Activated CD4-positive, alpha-beta T cell treated with anti-CD3 and anti-CD28 coated beads, Interleukin-2, amount 50 U/mL, for 24 hours (primary cell): Measurements from ENCODE around the gene PHLPP2.
"Not testable (repeated sequence)": the region's sequence is repeated elsewhere in the genome, so short reads cannot be mapped to it uniquely, and the experiment has no call there.

Experiments used
- DNase-seq, 2 donors: peaks; one replicate each; pipeline ENCODE4 v3.0.0-alpha.2; 2020; ENCODE audit warnings: low read depth in 1 of 2, low spot score in 1 of 2

Gene PHLPP2

GRCh38 chr16:71721066-71721740 lies 3.3 kb downstream of the PHLPP2 start:
- DNase-seq: no peak

DNA sequence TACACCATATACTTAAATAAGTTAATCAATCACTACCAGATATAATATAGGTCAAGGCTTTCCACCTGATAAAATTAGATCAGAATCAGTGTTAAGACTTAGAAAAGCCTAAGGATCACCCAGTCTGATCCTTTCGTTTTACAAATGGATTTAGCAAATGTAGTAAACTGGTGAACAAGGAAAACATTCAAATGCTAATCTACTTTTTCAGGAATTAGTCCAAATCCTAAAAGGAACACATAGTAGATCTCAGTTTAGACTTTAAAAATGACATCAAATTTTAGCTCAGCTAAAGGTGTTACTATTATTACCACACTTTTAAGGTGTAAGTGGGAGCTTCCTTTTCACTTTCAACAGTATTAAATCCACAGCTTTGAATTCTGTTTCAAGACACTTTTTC lies 12.0 kb downstream of the PHLPP2 start:
- no peak for DNase-seq

DNA sequence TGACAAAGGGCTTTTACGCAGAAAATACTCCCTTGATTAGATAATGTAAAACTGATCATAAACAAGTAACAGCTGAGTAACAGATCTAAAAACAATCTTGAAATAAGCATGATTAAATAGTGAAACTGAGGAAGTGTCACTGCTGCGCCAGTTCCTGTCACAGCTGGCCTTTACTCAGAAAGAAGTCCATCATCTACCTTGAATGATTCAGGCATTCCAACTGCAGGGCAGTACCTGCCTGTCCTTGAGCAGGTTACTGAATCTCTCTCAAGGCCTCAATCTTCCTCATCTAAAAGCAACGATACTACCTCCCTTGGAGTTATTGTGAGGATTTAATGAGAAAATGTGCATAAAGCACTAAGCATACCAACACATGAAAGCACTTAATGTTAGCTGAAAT lies 12.7 kb downstream of the PHLPP2 start:
- no peak for DNase-seq

GRCh38 chr16:71709229-71709781 lies 15.2 kb downstream of the PHLPP2 start:
- no peak for DNase-seq

GRCh38 chr16:71708696-71709095 lies 15.8 kb downstream of the PHLPP2 start:
- DNase-seq: no peak

DNA sequence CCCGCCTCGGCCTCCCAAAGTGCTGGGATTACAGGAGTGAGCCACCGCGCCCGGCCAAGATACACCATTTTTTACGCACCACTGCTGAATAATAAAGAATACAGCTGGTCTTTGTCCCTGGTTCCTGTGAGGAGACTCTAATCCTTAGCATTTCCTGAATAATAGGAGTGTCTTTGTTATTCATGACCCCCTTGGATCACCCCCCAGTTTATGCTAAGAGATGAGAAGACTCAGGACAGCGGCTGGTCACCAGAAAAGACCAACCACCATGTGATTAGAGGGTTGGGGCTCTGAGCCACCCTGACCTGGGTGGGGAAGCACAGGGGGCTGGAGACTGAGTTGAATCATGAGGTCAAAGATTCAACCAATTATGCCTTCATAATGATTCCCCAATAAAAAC lies 17.3 kb downstream of the PHLPP2 start:
- no peak for DNase-seq

DNA sequence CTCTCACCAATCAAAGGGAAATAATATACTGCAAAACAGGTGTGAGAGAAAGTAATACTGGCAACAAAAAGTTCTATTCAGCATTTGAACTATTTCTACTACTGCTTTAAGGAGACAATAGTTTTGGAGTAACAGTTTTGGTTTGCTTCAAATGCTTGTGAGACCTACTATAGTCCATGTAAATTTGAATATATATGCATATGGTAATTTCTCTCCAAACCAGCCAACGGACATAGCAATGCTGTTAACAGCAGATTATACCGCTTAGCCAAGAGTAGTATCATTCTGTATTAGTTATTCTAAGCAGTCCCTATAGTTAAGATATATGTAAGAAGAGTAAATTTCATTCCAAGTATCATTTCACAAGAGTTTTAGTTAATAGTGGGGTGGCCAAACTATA lies 18.5 kb downstream of the PHLPP2 start:
- DNase-seq: no peak

GRCh38 chr16:71703333-71703732 lies 21.2 kb downstream of the PHLPP2 start:
- DNase-seq: no peak

- no peak for DNase-seq
Observed at GRCh38 chr16:71700831-71701230, 23.7 kb downstream of the PHLPP2 start.

DNA sequence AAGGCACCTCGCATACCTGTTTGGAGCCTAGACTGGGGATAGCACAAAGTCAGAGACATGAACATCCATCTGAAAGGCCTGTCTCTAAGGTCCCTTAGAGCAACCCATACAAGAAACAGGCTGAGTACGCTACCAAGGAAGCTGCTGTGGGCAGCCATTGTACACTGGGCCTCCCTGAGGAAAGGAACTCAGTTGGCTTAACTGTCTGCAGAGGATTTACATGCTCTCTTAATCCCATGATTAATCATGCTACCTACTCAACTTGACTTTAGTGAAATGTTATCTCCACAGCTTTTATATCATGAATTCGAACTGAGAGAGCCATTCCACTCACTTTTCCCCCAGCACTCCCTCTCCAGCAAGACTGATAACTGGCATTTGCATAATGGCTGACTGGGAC lies 26.0 kb downstream of the PHLPP2 start:
- DNase-seq: no peak

GRCh38 chr16:71693164-71693563 lies 31.3 kb downstream of the PHLPP2 start:
- DNase-seq: no peak

DNA sequence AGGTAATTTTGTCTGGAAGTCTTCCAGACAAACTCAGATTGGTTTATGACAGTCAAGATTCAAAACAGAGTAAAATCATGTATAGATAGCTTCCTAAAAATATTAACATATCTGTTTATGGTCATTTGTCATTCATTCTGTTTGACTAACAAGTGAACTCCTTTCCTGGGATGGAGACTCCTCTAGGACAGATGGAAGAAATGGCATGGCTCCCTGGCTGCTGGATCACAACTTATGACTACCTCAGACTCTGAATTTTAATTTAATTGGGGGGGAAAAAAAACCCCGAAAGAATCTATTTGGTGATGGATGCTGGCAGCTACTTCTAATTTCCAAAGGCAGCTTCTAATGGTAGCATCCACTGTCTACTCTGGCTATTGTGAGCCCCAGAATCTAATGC lies 34.6 kb downstream of the PHLPP2 start:
- DNase-seq: no peak

DNA sequence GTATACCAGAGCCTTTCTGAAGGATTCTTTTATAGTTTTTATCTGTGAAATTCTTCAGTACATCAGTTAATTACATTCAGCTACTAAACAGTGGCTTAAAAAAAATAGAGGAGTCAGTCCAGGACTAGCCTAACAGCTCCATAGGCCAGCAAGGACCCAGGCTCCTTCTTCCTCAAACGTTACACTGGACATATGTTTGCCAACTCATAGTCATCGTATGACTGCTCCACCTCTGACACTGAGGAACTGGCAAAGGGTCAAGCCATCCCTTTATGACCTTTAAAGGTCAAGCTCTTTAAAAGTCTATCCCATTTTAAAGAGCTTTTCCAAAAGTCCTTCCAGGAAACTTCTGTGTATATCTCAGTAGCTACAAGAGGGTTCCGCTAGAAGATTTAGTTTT lies 36.6 kb downstream of the PHLPP2 start:
- no peak for DNase-seq

GRCh38 chr16:71684280-71684679 lies 40.2 kb downstream of the PHLPP2 start:
- DNase-seq: not testable (repeated sequence)

DNA sequence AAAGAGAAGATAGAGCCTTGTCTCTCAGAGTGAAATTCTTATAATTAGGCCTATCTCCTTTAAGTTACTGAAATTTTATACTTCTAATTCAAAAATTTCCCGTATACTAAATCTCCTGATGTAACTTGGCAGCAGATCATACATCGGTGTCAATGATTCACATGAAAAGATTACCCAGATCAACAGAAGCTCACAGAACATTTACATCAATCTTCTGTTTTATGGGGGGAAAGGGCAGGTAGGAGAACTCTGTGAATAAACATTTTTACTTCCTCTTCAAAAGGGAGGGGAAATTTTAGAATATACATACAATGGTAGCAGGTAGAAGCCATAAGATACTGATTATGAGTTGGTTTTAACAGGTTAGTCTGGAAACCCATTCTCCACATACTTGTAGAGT lies 43.1 kb downstream of the PHLPP2 start:
- no peak for DNase-seq

DNA sequence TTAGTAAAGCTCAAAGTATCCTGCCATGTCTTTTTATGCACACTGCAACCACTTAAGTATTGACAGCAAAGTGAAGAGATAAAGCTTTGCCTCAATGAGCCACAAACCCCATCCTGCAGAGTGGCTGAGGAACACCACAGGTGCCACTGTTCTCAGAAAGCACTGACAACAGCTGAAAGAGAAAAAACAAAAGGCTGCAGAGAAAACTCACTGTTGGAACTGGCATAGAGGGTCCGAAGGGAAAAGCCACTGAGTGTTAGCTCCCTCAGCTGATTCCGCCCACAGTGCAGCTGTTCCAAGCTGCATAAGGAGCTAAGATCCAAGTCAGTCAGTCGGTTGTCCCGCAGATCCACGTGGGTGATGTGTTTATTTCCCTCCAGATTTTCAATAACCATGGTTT lies 48.3 kb downstream of the PHLPP2 start:
- no peak for DNase-seq

- DNase-seq: no peak
Observed at GRCh38 chr16:71675380-71675779, 49.1 kb downstream of the PHLPP2 start.

DNA sequence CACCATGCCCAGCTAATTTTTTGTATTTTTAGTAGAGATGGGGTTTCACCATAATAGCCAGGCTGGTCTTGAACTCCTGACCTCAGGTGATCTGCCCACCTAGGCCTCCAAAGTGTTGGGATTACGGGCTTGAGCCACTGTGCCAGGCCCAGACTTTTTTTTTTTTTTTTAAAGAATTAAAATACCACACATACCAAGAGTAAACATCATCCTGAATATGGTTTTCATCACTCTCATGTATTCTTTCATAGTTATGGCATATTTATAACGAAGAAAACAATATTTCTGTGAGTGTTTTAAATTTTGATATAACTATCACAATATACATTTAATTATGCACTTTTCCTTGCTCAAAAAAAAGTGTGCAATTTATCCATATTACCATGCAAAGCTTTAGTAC lies 50.3 kb downstream of the PHLPP2 start:
- no peak for DNase-seq

DNA sequence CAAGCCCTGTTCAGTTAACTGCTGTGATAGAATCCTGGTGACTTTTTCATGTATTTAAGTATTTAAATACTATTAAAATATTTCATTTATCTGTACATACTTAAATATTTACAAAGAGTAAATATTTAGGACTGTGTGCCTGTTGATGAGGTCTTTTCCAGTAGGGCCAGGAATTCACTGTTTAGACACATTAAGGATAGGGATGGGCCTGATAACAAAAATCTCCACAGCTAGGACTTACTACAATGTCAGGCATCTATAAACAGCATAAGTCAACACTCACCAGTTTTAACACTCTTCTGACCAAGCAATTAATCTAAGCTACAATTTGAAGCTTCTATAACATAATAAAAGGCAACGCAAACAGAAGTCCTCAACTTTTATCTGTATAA lies 50.9 kb downstream of the PHLPP2 start:
- DNase-seq: no peak

DNA sequence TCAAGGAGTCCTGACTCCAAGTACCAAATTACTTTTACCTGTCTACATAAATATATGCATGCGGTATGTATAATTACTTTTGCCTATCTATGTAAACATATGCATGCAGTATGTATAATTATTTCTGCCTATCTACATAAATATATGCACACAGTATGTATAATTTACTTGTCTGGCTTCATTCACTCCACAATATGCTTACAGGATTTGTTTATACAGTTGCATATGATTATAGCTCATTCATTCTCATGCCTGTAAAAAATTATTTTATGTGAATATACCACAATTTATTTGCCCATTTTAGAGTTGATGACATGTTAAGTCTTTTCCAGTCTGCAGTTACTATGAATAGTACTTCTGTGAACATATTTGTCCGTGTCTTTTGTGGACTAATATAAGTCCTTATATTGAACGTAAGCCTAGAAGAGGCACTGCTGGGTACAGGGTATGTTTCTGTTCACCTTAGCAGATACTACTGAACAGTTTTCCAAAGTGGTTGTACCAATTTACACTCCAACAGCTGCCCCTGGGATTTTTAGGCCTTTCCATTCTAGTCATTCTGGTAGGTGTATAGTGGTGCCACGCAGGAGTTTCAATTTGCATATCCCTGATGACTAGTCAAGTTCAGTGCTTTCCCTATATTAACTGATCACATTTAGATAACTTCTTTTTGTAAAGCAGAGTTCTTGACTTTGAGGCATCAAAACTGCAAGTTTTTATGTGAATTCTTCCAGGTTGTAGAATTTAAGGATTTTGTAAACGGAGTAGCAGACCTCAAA lies 51.5 kb downstream of the PHLPP2 start:
- no peak for DNase-seq

GRCh38 chr16:71672125-71672524 lies 52.4 kb downstream of the PHLPP2 start:
- DNase-seq: no peak

DNA sequence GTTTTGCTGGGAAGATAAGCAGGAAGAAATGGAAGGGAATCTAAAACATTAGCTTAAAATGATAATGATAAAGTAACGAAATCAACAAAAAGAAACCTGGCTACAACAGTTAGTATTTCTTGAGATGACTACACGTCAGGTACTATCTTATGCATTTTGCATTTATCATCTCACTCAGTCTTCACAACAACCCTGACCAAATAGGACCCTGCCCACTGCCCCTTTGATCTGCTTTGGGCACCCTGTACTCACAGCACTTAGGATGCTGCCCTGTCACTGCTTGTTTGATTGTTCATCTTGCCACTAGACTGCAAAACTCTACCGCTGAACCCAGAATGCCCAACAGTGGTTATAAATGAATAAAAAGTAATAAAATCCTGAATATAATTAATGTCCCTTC lies 53.3 kb downstream of the PHLPP2 start:
- no peak for DNase-seq

DNA sequence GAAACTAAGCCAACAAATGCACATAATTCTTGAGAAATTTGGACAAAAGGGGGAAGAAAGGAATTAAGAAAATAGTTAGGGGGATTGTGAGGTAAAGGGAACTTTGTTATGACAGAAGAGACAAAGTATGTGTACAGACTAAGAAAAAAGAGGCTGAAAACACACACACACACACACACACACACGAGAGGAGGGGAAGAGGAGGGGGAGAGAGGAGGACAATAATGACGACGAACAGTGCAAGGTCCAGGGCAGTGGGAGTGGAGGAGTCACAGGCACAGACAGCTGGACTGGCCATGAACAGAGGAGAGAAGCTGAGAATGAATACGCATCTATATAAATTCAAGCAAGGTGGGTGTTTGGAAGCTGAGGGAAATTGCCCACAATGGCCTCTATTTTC lies 54.0 kb downstream of the PHLPP2 start:
- no peak for DNase-seq
